GM19395 (cell line): ENCODE data around the gene JARID2.
"Not testable (repeated sequence)": the region's sequence is repeated elsewhere in the genome, so short reads cannot be mapped to it uniquely, and the experiment has no call there.

ENCODE experiments used
- ATAC-seq: cut with Tn5 transposase; IDR thresholded peaks from one replicate; pipeline ENCODE4 v1.9.1; 2021; ENCODE audit warnings: mild to moderate bottlenecking, moderate library complexity; ENCODE audit not compliant: unreplicated experiment

The JARID2 gene

GRCh38 chr6:15411766-15412165, 165.9 kb downstream of the JARID2 start:
- no peak for ATAC-seq

GRCh38 chr6:15412767-15413166, 166.9 kb downstream of the JARID2 start:
- ATAC-seq: no peak

- no peak for ATAC-seq
These were observed 167.8 kb downstream of the JARID2 start for GRCh38 chr6:15413466-15414234.

DNA sequence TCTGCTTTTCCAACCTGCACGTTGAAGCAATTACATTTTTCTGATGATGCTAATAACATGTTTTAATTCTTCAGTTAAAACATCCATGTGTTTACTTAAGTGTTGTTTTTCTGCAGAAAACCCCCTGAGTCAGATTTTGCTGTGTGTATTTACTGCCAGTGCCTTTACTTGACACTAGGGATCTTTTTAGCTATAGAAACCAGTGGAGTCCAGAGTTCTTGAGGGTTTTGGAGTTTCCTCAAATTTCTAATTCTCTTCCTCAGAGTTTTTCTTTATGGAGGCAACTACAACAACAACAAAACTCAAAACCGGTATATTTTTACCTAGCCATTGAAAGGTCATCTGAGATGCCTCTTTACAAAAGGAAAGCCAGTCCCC, 168.4 kb downstream of the JARID2 start:
- no peak for ATAC-seq

GRCh38 chr6:15415622-15416021, 169.8 kb downstream of the JARID2 start:
- ATAC-seq: not testable (repeated sequence)

DNA sequence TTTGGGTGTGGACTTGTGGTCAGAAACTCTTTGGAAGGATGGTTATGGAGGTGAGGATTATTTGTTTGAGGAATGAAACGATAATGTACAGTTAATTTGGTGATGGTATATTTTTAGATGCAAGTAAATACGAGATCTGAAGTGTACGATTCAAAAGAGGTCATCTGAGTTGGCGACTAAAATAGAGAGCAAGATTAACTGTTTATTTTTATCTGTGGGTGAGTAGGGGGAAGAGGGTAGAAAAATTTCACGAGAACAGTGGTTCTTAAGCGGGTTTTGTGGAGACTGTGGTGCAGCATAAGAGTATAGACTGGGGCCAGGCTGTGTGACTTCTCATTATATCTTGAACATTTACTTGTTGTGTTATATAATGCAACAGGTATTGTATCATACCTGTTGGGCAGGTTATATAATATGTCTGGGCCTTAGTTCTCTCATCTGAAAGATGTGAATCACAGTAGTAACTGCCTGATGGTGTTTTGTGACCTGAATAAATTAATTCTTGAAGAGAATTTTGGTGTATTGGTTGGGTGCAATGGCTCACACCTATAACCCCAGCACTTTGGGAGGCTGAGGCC, 171.2 kb downstream of the JARID2 start:
- no peak for ATAC-seq

DNA sequence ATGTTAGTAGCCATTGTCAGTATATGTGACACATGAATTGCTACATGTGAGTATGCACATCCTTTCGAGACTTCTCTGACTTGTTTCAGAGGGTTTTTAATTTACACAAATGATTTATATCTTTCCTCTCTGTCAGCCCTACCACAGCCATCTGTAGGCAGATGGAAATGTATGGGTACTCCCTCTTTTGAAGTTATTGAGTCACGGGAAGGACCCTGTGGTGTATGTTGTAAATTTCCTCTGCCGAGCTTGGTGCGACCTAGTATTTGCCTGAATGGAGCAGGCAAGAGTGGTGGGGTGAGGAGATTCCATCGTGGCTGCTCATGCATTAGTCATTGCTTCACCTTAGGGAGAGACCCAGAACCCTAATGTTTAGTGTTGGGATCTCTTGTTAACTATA, 171.9 kb downstream of the JARID2 start:
- no peak for ATAC-seq

DNA sequence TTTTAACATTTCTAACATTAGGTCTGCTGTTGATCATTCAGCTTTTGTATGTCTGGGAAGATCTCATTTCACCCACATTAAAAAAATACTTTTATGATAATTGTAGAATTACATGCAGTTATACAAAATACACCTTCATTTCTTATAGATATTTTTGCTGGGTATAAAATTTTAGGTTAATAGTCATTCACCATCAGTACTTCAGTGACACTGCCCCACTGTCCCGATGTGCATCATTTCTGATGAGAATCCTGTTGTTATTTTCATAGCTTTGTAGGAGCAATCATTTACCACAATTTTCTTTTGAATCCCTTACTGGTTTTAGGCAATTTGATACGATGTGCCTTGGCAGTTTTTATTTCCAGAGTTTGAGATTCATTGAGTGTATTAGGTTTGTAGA, 173.6 kb downstream of the JARID2 start:
- ATAC-seq: no peak

- ATAC-seq: peak; percentile 85
These were observed 175.1 kb downstream of the JARID2 start for GRCh38 chr6:15420959-15421438.

- no peak for ATAC-seq
These were observed 176.3 kb downstream of the JARID2 start for GRCh38 chr6:15421945-15422733.

DNA sequence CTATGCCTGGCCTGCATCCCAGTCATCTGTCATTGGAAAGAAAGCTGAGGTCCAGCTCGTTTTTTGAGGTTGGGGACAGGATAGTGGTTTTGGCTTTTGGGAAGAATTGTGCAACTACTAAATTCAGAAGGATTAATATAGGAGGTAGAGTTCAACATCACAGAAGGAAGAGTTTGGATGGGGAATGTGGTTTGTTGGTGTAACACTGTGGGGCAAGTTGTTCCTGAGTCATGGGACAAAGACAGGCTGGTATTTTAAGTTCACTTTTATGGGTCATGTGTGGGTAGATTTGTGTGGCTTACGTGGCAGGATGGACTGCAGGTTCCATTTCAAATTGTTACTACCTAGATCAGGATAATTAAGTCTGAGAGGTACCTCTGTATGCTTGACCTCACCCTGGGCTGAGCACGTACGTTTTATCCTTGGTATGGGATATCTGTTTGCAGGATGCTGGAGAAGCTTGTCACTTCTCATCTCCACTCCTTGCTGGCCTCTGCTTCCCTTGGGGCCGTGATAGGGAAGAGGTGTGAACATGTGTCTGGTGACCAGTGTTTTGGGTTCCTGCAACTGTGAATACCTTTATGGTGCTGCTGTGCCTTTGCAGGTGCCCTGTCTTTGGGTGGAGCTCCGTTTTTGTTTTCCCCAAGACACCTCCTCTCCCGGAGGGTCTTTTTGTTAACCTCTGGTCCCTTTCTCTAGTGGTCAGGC, 177.6 kb downstream of the JARID2 start:
- ATAC-seq: no peak

DNA sequence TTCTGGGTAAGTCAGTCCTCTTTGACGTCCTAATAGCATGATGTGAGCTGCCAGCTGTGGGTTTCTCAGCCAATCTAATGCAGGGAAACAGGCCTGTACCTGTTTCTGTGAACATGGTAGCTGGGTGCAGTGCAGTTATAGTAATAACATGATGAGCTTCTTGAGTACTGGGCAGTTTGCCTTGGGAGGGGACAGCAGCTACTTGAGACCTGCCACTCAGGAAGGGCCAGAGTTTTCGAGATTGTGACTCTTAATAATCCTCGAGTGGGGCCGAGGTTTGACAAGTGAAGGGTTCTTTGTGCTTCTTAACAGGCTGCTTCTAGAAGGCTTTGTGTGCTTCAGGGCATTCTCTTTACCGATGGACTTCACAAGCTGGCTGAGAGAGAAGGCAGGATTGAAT, 180.1 kb downstream of the JARID2 start:
- ATAC-seq: no peak

DNA sequence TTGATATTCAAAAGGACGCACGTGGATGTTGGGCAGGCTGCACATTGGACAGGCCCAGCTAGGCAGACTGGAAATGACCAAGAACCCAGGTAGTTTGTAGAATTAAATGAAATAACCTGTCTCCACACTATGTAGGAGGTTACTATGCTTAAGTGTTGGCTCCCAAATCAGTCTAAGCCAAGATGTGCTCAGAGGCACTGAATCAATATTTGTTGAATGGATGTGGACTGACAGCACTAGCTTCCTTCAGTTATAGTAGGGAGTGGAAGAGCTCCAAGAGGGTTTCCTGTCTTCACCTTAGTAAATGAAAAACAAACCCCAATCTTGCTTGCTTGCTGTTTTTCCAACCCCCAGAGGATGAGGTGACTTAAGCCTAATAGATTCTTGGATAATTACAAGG, 180.5 kb downstream of the JARID2 start:
- ATAC-seq: no peak

DNA sequence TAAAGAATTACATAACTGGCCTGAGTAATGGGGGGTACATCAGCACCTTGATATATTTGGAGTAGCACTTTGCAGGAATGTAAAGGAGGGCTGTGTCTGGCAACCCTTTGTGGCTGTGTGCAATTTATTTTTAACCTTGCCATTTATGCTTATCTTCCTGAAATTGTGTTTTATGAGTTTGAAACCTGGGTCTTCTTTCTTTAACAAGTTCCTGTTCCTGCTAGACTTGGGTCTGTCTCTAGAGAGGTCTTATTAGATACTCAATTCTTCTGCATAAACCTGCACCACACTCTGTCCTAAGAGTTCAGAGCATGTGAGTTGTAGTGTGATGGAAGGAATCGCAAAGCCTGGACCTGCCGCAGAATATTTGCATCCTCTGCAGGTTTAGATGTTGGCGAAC, 181.0 kb downstream of the JARID2 start:
- ATAC-seq: no peak

DNA sequence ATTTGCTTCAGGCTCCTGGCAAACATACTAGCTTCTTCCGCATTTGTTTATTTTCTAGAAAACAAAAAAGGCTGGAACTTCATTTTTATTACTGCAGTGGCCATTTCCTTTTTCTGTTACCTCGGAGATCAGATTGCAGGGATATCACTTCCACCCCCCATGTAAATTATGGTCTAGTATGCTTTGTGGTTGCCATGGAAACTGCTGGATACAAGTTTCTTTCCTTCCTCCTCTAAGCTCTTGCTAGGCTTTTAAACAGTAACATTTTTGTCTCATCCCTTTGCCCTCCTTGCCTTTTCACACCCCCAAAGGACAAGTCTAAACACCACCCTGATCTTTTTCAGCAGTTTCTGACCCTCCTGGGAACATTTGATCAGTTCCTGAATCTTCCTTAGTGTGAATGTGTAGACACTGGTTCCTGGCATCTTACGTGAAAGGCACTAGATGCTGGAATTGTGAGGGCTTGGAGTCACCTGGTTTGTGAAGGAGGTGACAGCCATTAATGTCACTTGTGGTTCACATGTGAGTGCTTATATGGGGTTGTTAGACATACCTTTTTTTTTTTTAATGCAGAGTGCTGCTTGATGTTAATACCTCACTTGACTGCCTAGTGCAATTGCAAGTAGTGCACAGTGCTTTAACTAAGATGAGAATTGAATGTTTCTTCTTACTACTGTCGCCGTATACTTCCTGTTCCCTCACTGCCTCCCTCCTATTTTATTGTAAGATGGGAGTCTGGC, 181.6 kb downstream of the JARID2 start:
- no peak for ATAC-seq

DNA sequence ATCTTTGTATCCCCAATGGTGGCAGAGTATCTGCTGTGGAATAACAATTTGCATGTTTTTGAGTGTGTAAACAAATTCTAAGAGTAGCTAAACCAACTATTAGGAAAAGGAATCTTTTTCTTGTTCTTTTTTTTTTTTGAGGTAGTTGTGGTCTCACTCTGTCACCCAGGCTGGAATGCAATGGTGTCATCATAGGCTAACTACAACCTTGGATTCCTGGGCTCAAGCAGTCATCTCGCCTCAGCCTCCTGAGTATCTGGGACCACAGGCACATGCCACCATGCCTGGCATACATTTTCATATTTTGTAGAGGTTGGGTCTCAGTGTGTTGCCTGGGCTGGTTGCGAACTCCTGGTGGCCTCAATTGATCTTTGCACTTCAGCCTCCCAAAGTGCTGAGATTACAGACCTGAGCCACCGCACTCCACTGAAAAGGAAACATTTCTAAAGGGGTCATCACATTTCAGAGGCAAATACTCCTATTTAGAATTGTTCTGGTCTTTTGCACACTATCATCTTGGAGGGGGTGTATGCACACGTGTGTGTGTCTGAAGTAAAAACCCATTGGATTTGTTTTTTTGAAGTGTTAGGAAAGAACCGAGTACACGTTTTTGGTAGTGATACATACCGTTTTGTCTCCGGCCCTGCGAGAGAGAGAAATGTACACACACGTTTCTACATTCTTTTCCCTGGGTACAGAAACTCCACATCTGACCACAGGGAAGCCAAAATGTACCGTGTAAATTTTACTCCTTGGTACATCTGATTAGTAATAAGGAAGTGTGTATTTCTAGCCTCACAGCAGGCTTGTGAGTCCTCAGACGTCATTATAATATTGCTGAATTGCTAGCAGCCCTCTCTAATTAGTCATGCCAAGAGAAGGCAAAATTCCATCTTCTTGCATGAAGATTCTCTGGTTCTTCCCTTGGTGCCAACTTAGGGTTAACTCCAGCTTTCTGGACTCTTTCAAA, 183.6 kb downstream of the JARID2 start:
- no peak for ATAC-seq

DNA sequence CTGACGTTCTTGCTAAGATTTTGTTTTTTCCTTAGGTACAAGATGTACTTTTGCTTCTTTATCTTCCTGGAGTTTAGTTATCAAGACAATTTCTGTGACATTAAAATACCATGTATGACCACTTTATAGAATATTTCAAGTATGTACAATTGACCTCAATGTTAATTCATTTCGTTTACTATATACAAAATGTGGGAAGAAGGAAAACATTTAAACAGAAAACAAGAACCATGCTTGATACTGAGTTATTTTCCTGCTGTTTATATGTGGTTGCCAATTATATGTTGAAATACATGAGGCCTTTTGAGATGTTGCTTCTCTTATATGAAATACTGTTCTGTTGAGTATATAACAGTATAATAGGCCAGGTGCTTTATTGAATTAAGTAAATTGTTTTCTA, 184.3 kb downstream of the JARID2 start:
- ATAC-seq: no peak

- no peak for ATAC-seq
These were observed 185.1 kb downstream of the JARID2 start for GRCh38 chr6:15430931-15431405.

DNA sequence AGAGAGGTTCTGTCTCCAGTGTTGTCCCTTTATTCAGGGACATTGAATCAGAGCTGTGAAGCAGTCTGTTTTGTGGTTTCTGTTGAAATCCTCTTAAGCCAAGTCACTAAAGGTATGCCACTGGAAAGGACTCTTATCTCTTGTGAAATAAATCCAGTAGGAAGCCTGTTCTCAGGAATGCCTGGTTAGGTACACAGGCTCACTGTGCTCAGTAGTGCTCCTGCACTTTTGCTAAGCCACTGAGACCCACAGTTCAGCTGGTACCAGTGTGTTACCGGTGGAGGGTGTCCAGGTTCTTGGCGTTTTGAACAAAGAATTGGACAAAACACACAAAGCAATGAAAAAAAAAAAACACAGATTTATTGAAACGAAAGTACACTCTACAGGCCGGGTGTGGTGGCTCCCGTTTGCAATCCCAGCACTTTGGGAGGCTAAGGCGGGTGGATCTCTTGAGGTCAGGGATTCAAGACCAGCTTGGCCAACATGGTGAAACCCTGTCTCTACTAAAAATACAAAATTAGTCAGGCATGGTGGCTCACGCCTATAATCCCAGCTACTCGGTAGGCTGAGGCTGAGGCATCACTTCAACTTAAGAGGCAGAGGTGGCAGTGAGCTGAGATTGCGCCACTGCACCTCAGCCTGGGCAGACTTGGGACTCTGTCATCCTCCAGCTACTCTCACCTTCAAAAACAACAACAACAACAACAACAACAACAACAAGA, 186.1 kb downstream of the JARID2 start:
- ATAC-seq: no peak
